Measurements from ENCODE around the gene RNF8. TPM values are rescaled to one million over a fixed set of nuclear protein-coding genes. Genes with fewer than 3 reads are reported as not detected.

RNF8 gene
- total and polyA plus RNA-seq, 2 donors (not counting 1 experiment from before 2014, with no cell fraction given): 19.5 to 20.6 TPM

GRCh38 chr6:37338745-37339255 is 15.0 kb upstream of the RNF8 start:
- H3K36me3 ChIP-seq (ENCODE audit: control insufficient read depth, insufficient read depth, low read length): no peaks in the 10 kb centered on the region
- no peak overlapping the region for H3K9ac ChIP-seq (ENCODE audit: insufficient read depth, low read length)
- no peaks in the 10 kb centered on the region for H4K20me1 ChIP-seq (ENCODE audit: control insufficient read depth, extremely low read depth, insufficient read depth, low read length)
- peaks cover 3% of the 10 kb centered on the region for H3K4me1 ChIP-seq (ENCODE audit: control insufficient read depth, extremely low read depth, insufficient read depth, low read length)
- H3K9me3 ChIP-seq (ENCODE audit: control insufficient read depth, insufficient read depth, low read depth, low read length): no peaks in the 10 kb centered on the region
- H3K4me3 ChIP-seq (replicated peaks in 1 of 4; ENCODE audit: control extremely low read depth in 1 of 4, insufficient read depth in 1 of 4, low read depth in 3 of 4, low read length in 4 of 4): no peak overlapping the region
- peaks cover 3% of the 10 kb centered on the region for H3K27me3 ChIP-seq (ENCODE audit: control insufficient read depth, insufficient read depth, low read length)
- no peak overlapping the region for H3K27ac ChIP-seq (ENCODE audit: insufficient read depth, low read length)
- TF ChIP-seq EZH2 (IDR thresholded peaks at IDR 0.05; ENCODE audit: low read length, missing control alignments): no peak
- no peak for TF ChIP-seq CTCF (conservative IDR thresholded peaks at IDR 0.05 in 1 of 2, IDR thresholded peaks at IDR 0.05 in 1 of 2; ENCODE audit: low read depth in 1 of 2, low read length in 2 of 2)
- DNase-seq (ENCODE audit: low read depth in 2 of 2): no peak
- no peak overlapping the region for H3K4me2 ChIP-seq (ENCODE audit: extremely low read depth, insufficient read depth, low read length)
- H2AFZ ChIP-seq (ENCODE audit: low read length): no peak overlapping the region
- H3K79me2 ChIP-seq (ENCODE audit: control insufficient read depth, insufficient read depth, low read length): no peaks in the 10 kb centered on the region

- peaks cover 3% of the 10 kb centered on the region for H3K27me3 ChIP-seq (ENCODE audit: control insufficient read depth, insufficient read depth, low read length)
- no peak overlapping the region for H3K27ac ChIP-seq (ENCODE audit: insufficient read depth, low read length)
- H3K4me1 ChIP-seq (ENCODE audit: control insufficient read depth, extremely low read depth, insufficient read depth, low read length): peaks cover 3% of the 10 kb centered on the region
- TF ChIP-seq EZH2 (IDR thresholded peaks at IDR 0.05; ENCODE audit: low read length, missing control alignments): no peak
- no peak for TF ChIP-seq CTCF (conservative IDR thresholded peaks at IDR 0.05 in 1 of 2, IDR thresholded peaks at IDR 0.05 in 1 of 2; ENCODE audit: low read depth in 1 of 2, low read length in 2 of 2)
- no peak overlapping the region for H3K4me3 ChIP-seq (replicated peaks in 1 of 4; ENCODE audit: control extremely low read depth in 1 of 4, insufficient read depth in 1 of 4, low read depth in 3 of 4, low read length in 4 of 4)
- H3K36me3 ChIP-seq (ENCODE audit: control insufficient read depth, insufficient read depth, low read length): no peaks in the 10 kb centered on the region
- DNase-seq (ENCODE audit: low read depth in 2 of 2): peak in 1 of 2 donors; percentile 49
- H3K9ac ChIP-seq (ENCODE audit: insufficient read depth, low read length): no peak overlapping the region
- no peaks in the 10 kb centered on the region for H3K79me2 ChIP-seq (ENCODE audit: control insufficient read depth, insufficient read depth, low read length)
- no peak overlapping the region for H3K4me2 ChIP-seq (ENCODE audit: extremely low read depth, insufficient read depth, low read length)
- no peaks in the 10 kb centered on the region for H3K9me3 ChIP-seq (ENCODE audit: control insufficient read depth, insufficient read depth, low read depth, low read length)
- H2AFZ ChIP-seq (ENCODE audit: low read length): no peak overlapping the region
- H4K20me1 ChIP-seq (ENCODE audit: control insufficient read depth, extremely low read depth, insufficient read depth, low read length): no peaks in the 10 kb centered on the region
These were observed 13.8 kb upstream of the RNF8 start for GRCh38 chr6:37339741-37340638.

GRCh38 chr6:37340639-37340943 is 13.2 kb upstream of the RNF8 start:
- DNase-seq (ENCODE audit: low read depth in 2 of 2): peak in 1 of 2 donors; percentile 25
- H3K79me2 ChIP-seq (ENCODE audit: control insufficient read depth, insufficient read depth, low read length): no peaks in the 10 kb centered on the region
- no peak for TF ChIP-seq EZH2 (IDR thresholded peaks at IDR 0.05; ENCODE audit: low read length, missing control alignments)
- no peak for TF ChIP-seq CTCF (conservative IDR thresholded peaks at IDR 0.05 in 1 of 2, IDR thresholded peaks at IDR 0.05 in 1 of 2; ENCODE audit: low read depth in 1 of 2, low read length in 2 of 2)

More at GRCh38 chr6:37340639-37340943, 13.2 kb upstream of the RNF8 start:
- Histone ChIP-seq H3K36me3 (ENCODE audit: control insufficient read depth, insufficient read depth, low read length) (no peaks in the 10 kb centered on the region), H3K4me3 (replicated peaks in 1 of 4; ENCODE audit: control extremely low read depth in 1 of 4, insufficient read depth in 1 of 4, low read depth in 3 of 4, low read length in 4 of 4) (no peak overlapping the region), H3K27me3 (ENCODE audit: control insufficient read depth, insufficient read depth, low read length) (peaks cover 3% of the 10 kb centered on the region), H3K9me3 (ENCODE audit: control insufficient read depth, insufficient read depth, low read depth, low read length) (no peaks in the 10 kb centered on the region), H3K9ac (ENCODE audit: insufficient read depth, low read length) (no peak overlapping the region), H4K20me1 (ENCODE audit: control insufficient read depth, extremely low read depth, insufficient read depth, low read length) (no peaks in the 10 kb centered on the region), H3K4me2 (ENCODE audit: extremely low read depth, insufficient read depth, low read length) (no peak overlapping the region), H2AFZ (ENCODE audit: low read length) (no peak overlapping the region), H3K4me1 (ENCODE audit: control insufficient read depth, extremely low read depth, insufficient read depth, low read length) (peaks cover 3% of the 10 kb centered on the region), H3K27ac (ENCODE audit: insufficient read depth, low read length) (no peak overlapping the region)

All from fibroblast of lung (primary cell).